Mesendoderm (in vitro differentiated cells): ENCODE data around the gene GP2.

Source experiments
- DNase-seq: peaks from one replicate; pipeline ENCODE4 v3.0.0; 2013
- H2AK5ac ChIP-seq: 2 replicates; pipeline ENCODE4 v1.6.1; 2013; ENCODE audit warnings: low read length, inconsistent platforms
- H2BK120ac ChIP-seq: 2 replicates; pipeline ENCODE4 v1.6.1; 2013; ENCODE audit warnings: low read depth, mild to moderate bottlenecking, low read length, moderate library complexity, mixed read lengths
- H2BK15ac ChIP-seq: replicated peaks from 2 replicates; pipeline ENCODE4 v1.6.1; 2013; ENCODE audit warnings: low read depth, mild to moderate bottlenecking, moderate library complexity
- H2BK5ac ChIP-seq: 2 replicates; pipeline ENCODE4 v1.6.1; 2013; ENCODE audit warnings: low read length, inconsistent platforms
- H3K18ac ChIP-seq: 2 replicates; pipeline ENCODE4 v1.6.1; 2013; ENCODE audit warnings: mild to moderate bottlenecking, low read length, mixed read lengths
- H3K23ac ChIP-seq: one replicate; pipeline ENCODE4 v1.6.1; 2013; ENCODE audit warnings: low read length
- H3K27ac ChIP-seq: 2 replicates; pipeline ENCODE4 v1.5.1; 2013; ENCODE audit warnings: low read depth, mild to moderate bottlenecking, inconsistent platforms, low read length, moderate library complexity
- H3K27me3 ChIP-seq: 2 replicates; pipeline ENCODE4 v1.6.1; 2013; ENCODE audit warnings: low read length, control low read depth, mild to moderate bottlenecking, inconsistent platforms; ENCODE audit not compliant: insufficient read depth, poor library complexity
- H3K36me3 ChIP-seq: 2 replicates; pipeline ENCODE4 v1.6.1; 2013; ENCODE audit warnings: low read length, inconsistent platforms; ENCODE audit not compliant: control insufficient read depth, insufficient read depth
- H3K4ac ChIP-seq: one replicate; pipeline ENCODE4 v1.6.1; 2013; ENCODE audit warnings: low read depth, mild to moderate bottlenecking, low read length, moderate library complexity
- H3K4me1 ChIP-seq: 2 replicates; pipeline ENCODE4 v1.6.1; 2013; ENCODE audit warnings: low read depth, low read length, inconsistent platforms; ENCODE audit not compliant: control insufficient read depth
- H3K4me2 ChIP-seq: 2 replicates; pipeline ENCODE4 v1.6.1; 2013; ENCODE audit warnings: low read length
- H3K4me3 ChIP-seq: 2 replicates; pipeline ENCODE4 v1.5.1; 2013; ENCODE audit warnings: mild to moderate bottlenecking, low read length
- H3K56ac ChIP-seq: one replicate; pipeline ENCODE4 v1.6.1; 2013; ENCODE audit warnings: low read length
- H3K79me1 ChIP-seq: 2 replicates; pipeline ENCODE4 v1.6.1; 2013; ENCODE audit warnings: low read length, inconsistent platforms
- H3K79me2 ChIP-seq: 2 replicates; pipeline ENCODE4 v1.6.1; 2013; ENCODE audit warnings: mild to moderate bottlenecking, low read length; ENCODE audit not compliant: control insufficient read depth, insufficient read depth
- H3K9ac ChIP-seq: 2 replicates; pipeline ENCODE4 v1.6.1; 2013; ENCODE audit warnings: low read length, inconsistent platforms
- H4K5ac ChIP-seq: one replicate; pipeline ENCODE4 v1.6.1; 2013; ENCODE audit warnings: low read length
- H4K8ac ChIP-seq: one replicate; pipeline ENCODE4 v1.6.1; 2013; ENCODE audit warnings: low read depth, mild to moderate bottlenecking, control low read depth, low read length, moderate library complexity
- WGBS: extraction: QIAGEN DNeasy Blood & Tissue Kit; methylation state at CpG from one replicate; pipeline ENCODE4 v1.1.7; 2013; ENCODE audit warnings: low lambda C conversion rate, missing lambda C conversion rate; ENCODE audit not compliant: insufficient coverage; ENCODE audit errors: extremely low coverage; 5-methylcytosine and 5-hydroxymethylcytosine counted together

The GP2 gene

GRCh38 chr16:20318437-20318836, 8.9 kb downstream of the GP2 start:
- Histone ChIP-seq H3K56ac (no peak overlapping the region), H2BK15ac (no peak overlapping the region), H2BK5ac (no peak overlapping the region), H3K23ac (no peak overlapping the region), H3K4me1 (no peaks in the 10 kb centered on the region), H3K27ac (no peak overlapping the region), H2AK5ac (no peak overlapping the region), H3K9ac (no peak overlapping the region), H3K36me3 (no peaks in the 10 kb centered on the region), H3K27me3 (no peaks in the 10 kb centered on the region), H3K4me3 (no peak overlapping the region), H3K4ac (no peak overlapping the region), H3K18ac (no peak overlapping the region), H3K4me2 (no peak overlapping the region), H2BK120ac (no peak overlapping the region), H4K8ac (no peak overlapping the region), H4K5ac (no peak overlapping the region), H3K79me2 (no peaks in the 10 kb centered on the region), H3K79me1 (no peaks in the 10 kb centered on the region)
- DNase-seq, result no peak
- no CpG with 5 or more reads among the region's 3 CpGs for WGBS

DNA sequence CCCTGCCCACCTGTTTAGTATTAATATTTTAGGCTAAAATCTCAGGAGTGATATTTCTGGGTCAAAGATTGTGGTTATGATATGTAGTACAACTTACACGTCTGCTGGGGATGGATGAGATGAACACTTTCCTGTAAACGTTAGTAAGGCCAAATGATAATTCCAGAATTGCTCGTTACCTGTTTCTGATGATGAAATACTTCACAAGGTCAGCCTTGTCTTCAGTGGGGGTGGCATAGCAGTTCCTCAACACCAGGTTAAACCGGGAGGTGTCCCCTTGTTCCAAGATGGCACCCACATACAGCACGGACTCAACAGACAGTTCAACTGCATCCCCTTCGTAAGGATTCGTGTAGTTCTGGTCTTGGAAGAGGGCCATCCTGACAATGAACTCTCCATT, 9.3 kb downstream of the GP2 start:
- DNase-seq, result no peak
- H2BK5ac ChIP-seq, result no peak overlapping the region
- no peak overlapping the region for H2AK5ac ChIP-seq
- H3K4me3 ChIP-seq, result no peak overlapping the region
- no peak overlapping the region for H4K5ac ChIP-seq
- no peak overlapping the region for H3K9ac ChIP-seq
- no peaks in the 10 kb centered on the region for H3K79me1 ChIP-seq
- H3K4me1 ChIP-seq, result no peaks in the 10 kb centered on the region
- H2BK15ac ChIP-seq, result no peak overlapping the region
- no peak overlapping the region for H3K56ac ChIP-seq
- no peak overlapping the region for H3K23ac ChIP-seq
- no CpG with 5 or more reads among the region's 7 CpGs for WGBS
- no peak overlapping the region for H4K8ac ChIP-seq
- H3K79me2 ChIP-seq, result no peaks in the 10 kb centered on the region
- H3K27ac ChIP-seq, result no peak overlapping the region
- H2BK120ac ChIP-seq, result no peak overlapping the region
- H3K4ac ChIP-seq, result no peak overlapping the region
- H3K4me2 ChIP-seq, result no peak overlapping the region
- H3K18ac ChIP-seq, result no peak overlapping the region
- no peaks in the 10 kb centered on the region for H3K36me3 ChIP-seq
- no peaks in the 10 kb centered on the region for H3K27me3 ChIP-seq

- Histone ChIP-seq H3K79me2 (no peaks in the 10 kb centered on the region), H3K23ac (no peak overlapping the region), H2BK120ac (no peak overlapping the region), H4K5ac (no peak overlapping the region), H3K4me1 (no peaks in the 10 kb centered on the region), H4K8ac (no peak overlapping the region), H2BK5ac (no peak overlapping the region), H2AK5ac (no peak overlapping the region), H3K27me3 (no peaks in the 10 kb centered on the region), H2BK15ac (no peak overlapping the region), H3K4ac (no peak overlapping the region), H3K36me3 (no peaks in the 10 kb centered on the region), H3K4me3 (no peak overlapping the region), H3K27ac (no peak overlapping the region), H3K79me1 (no peaks in the 10 kb centered on the region), H3K56ac (no peak overlapping the region), H3K4me2 (no peak overlapping the region), H3K9ac (no peak overlapping the region), H3K18ac (no peak overlapping the region)
- WGBS, result no CpG with 5 or more reads among the region's 8 CpGs
- DNase-seq, result no peak
These were observed 10.2 kb downstream of the GP2 start for GRCh38 chr16:20317117-20317516.

- H2BK5ac ChIP-seq, result no peak overlapping the region
- no peak overlapping the region for H3K4ac ChIP-seq
- H2BK15ac ChIP-seq, result no peak overlapping the region
- no peaks in the 10 kb centered on the region for H3K4me1 ChIP-seq
- no peak overlapping the region for H3K4me3 ChIP-seq
- H3K36me3 ChIP-seq, result no peaks in the 10 kb centered on the region
- H3K4me2 ChIP-seq, result no peak overlapping the region
- H3K27ac ChIP-seq, result no peak overlapping the region
- no peaks in the 10 kb centered on the region for H3K79me1 ChIP-seq
- H3K23ac ChIP-seq, result no peak overlapping the region
- H3K56ac ChIP-seq, result no peak overlapping the region
- 96% methylated on average over 3 of the region's 5 CpGs for WGBS
- H2BK120ac ChIP-seq, result no peak overlapping the region
- H3K18ac ChIP-seq, result no peak overlapping the region
- no peak overlapping the region for H3K9ac ChIP-seq
- no peaks in the 10 kb centered on the region for H3K27me3 ChIP-seq
- H3K79me2 ChIP-seq, result no peaks in the 10 kb centered on the region
- no peak overlapping the region for H2AK5ac ChIP-seq
- no peak overlapping the region for H4K5ac ChIP-seq
- no peak overlapping the region for H4K8ac ChIP-seq
- DNase-seq, result no peak
These were observed 10.6 kb downstream of the GP2 start for GRCh38 chr16:20316715-20317114.

DNA sequence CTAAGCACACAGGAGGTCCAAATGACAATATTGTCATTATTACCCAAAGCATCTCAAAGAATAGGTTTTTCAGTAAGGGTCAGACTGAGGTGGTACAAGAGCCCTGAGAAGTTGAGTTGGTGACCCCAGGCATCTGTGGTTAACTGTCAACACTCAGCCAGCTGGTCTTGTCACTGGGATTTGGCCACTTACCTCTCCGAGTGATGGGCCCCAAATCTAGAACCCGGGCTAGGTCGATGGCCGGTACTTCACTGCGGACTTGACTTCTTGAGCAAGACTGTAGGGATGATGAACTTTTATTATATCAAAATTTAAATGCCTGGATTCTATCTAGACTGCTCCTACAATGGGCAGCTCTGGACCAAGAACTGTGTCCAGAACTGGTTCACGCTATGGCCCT, 11.5 kb downstream of the GP2 start:
- no peak overlapping the region for H3K23ac ChIP-seq
- no peak overlapping the region for H3K27ac ChIP-seq
- no peak overlapping the region for H3K4ac ChIP-seq
- no CpG with 5 or more reads among the region's 6 CpGs for WGBS
- H3K27me3 ChIP-seq, result no peaks in the 10 kb centered on the region
- H4K5ac ChIP-seq, result no peak overlapping the region
- no peaks in the 10 kb centered on the region for H3K36me3 ChIP-seq
- no peak overlapping the region for H3K56ac ChIP-seq
- H4K8ac ChIP-seq, result no peak overlapping the region
- no peak overlapping the region for H2BK120ac ChIP-seq
- no peak overlapping the region for H2BK5ac ChIP-seq
- no peaks in the 10 kb centered on the region for H3K79me1 ChIP-seq
- H3K4me1 ChIP-seq, result no peaks in the 10 kb centered on the region
- H3K9ac ChIP-seq, result no peak overlapping the region
- DNase-seq, result no peak
- H2BK15ac ChIP-seq, result no peak overlapping the region
- H3K4me3 ChIP-seq, result no peak overlapping the region
- no peak overlapping the region for H2AK5ac ChIP-seq
- H3K79me2 ChIP-seq, result no peaks in the 10 kb centered on the region
- H3K18ac ChIP-seq, result no peak overlapping the region
- no peak overlapping the region for H3K4me2 ChIP-seq

GRCh38 chr16:20314575-20314974, 12.7 kb downstream of the GP2 start:
- Histone ChIP-seq H2BK5ac (no peak overlapping the region), H3K18ac (no peak overlapping the region), H3K9ac (no peak overlapping the region), H2BK120ac (no peak overlapping the region), H3K4me1 (no peaks in the 10 kb centered on the region), H3K27me3 (no peaks in the 10 kb centered on the region), H3K56ac (no peak overlapping the region), H3K4ac (no peak overlapping the region), H3K79me1 (no peaks in the 10 kb centered on the region), H3K4me3 (no peak overlapping the region), H4K5ac (no peak overlapping the region), H3K36me3 (no peaks in the 10 kb centered on the region), H3K27ac (no peak overlapping the region), H2AK5ac (no peak overlapping the region), H3K79me2 (no peaks in the 10 kb centered on the region), H3K23ac (no peak overlapping the region), H4K8ac (no peak overlapping the region), H3K4me2 (no peak overlapping the region), H2BK15ac (no peak overlapping the region)
- WGBS, result no CpG with 5 or more reads among the region's 3 CpGs
- DNase-seq, result no peak
